Measurements from ENCODE around the gene SNRPD3.
"Not testable (repeated sequence)": the region's sequence is repeated elsewhere in the genome, so short reads cannot be mapped to it uniquely, and the experiment has no call there.

Gene SNRPD3

GRCh38 chr22:24595863-24596262 lies 40.1 kb downstream of the SNRPD3 start:
- Histone ChIP-seq H3K27me3 (ENCODE audit: insufficient read depth, poor library complexity, severe bottlenecking) (no peaks in the 10 kb centered on the region), H3K9me3 (ENCODE audit: severe bottlenecking) (no peaks in the 10 kb centered on the region), H3K4me1 (ENCODE audit: insufficient read depth, poor library complexity, severe bottlenecking) (peaks cover 4% of the 10 kb centered on the region), H3K4me3 (ENCODE audit: severe bottlenecking) (no peak overlapping the region), H3K27ac (ENCODE audit: poor library complexity, severe bottlenecking) (no peak overlapping the region), H3K36me3 (ENCODE audit: low read depth) (no peaks in the 10 kb centered on the region)
- ATAC-seq (ENCODE audit: low read depth) (no peak), DNase-seq (ENCODE audit: low spot score) (no peak)
- no peak for TF ChIP-seq CTCF (IDR thresholded peaks at IDR 0.05; ENCODE audit: poor library complexity, severe bottlenecking)

GRCh38 chr22:24597076-24597475 lies 41.3 kb downstream of the SNRPD3 start:
- H3K27ac ChIP-seq (ENCODE audit: poor library complexity, severe bottlenecking); H3K27me3 ChIP-seq (ENCODE audit: insufficient read depth, poor library complexity, severe bottlenecking); H3K9me3 ChIP-seq (ENCODE audit: severe bottlenecking); H3K36me3 ChIP-seq (ENCODE audit: low read depth); H3K4me1 ChIP-seq (ENCODE audit: insufficient read depth, poor library complexity, severe bottlenecking); DNase-seq (ENCODE audit: low spot score); ATAC-seq (ENCODE audit: low read depth); H3K4me3 ChIP-seq (ENCODE audit: severe bottlenecking): not testable (repeated sequence)

- Histone ChIP-seq H3K4me3 (ENCODE audit: severe bottlenecking) (no peak overlapping the region), H3K27me3 (ENCODE audit: insufficient read depth, poor library complexity, severe bottlenecking) (no peaks in the 10 kb centered on the region), H3K27ac (ENCODE audit: poor library complexity, severe bottlenecking) (no peak overlapping the region), H3K9me3 (ENCODE audit: severe bottlenecking) (no peaks in the 10 kb centered on the region), H3K4me1 (ENCODE audit: insufficient read depth, poor library complexity, severe bottlenecking) (no peaks in the 10 kb centered on the region), H3K36me3 (ENCODE audit: low read depth) (no peaks in the 10 kb centered on the region)
- ATAC-seq (ENCODE audit: low read depth) (peak; percentile 32; the same call in 2 of the 3 replicates), DNase-seq (ENCODE audit: low spot score) (no peak)
- no peak for TF ChIP-seq CTCF (IDR thresholded peaks at IDR 0.05; ENCODE audit: poor library complexity, severe bottlenecking)
These were observed 43.7 kb downstream of the SNRPD3 start for GRCh38 chr22:24599514-24599913.

- H3K27ac ChIP-seq (ENCODE audit: poor library complexity, severe bottlenecking); DNase-seq (ENCODE audit: low spot score); H3K4me3 ChIP-seq (ENCODE audit: severe bottlenecking); H3K36me3 ChIP-seq (ENCODE audit: low read depth); H3K9me3 ChIP-seq (ENCODE audit: severe bottlenecking); H3K27me3 ChIP-seq (ENCODE audit: insufficient read depth, poor library complexity, severe bottlenecking); H3K4me1 ChIP-seq (ENCODE audit: insufficient read depth, poor library complexity, severe bottlenecking): not testable (repeated sequence)
- ATAC-seq (ENCODE audit: low read depth), result peak; percentile 26; the same call in 1 of the 3 replicates
These were observed 44.3 kb downstream of the SNRPD3 start for GRCh38 chr22:24599958-24600715.

GRCh38 chr22:24601217-24602104 lies 45.7 kb downstream of the SNRPD3 start:
- Histone ChIP-seq H3K27ac (ENCODE audit: poor library complexity, severe bottlenecking) (no peak overlapping the region), H3K36me3 (ENCODE audit: low read depth) (no peaks in the 10 kb centered on the region), H3K27me3 (ENCODE audit: insufficient read depth, poor library complexity, severe bottlenecking) (no peaks in the 10 kb centered on the region), H3K4me3 (ENCODE audit: severe bottlenecking) (no peak overlapping the region), H3K4me1 (ENCODE audit: insufficient read depth, poor library complexity, severe bottlenecking) (no peaks in the 10 kb centered on the region), H3K9me3 (ENCODE audit: severe bottlenecking) (no peaks in the 10 kb centered on the region)
- TF ChIP-seq CTCF (IDR thresholded peaks at IDR 0.05; ENCODE audit: poor library complexity, severe bottlenecking), result no peak
- no peak for ATAC-seq (ENCODE audit: low read depth)
- DNase-seq (ENCODE audit: low spot score), result no peak

- H3K36me3 ChIP-seq (ENCODE audit: low read depth); ATAC-seq (ENCODE audit: low read depth); H3K9me3 ChIP-seq (ENCODE audit: severe bottlenecking); H3K4me3 ChIP-seq (ENCODE audit: severe bottlenecking); H3K27ac ChIP-seq (ENCODE audit: poor library complexity, severe bottlenecking); H3K4me1 ChIP-seq (ENCODE audit: insufficient read depth, poor library complexity, severe bottlenecking); DNase-seq (ENCODE audit: low spot score); H3K27me3 ChIP-seq (ENCODE audit: insufficient read depth, poor library complexity, severe bottlenecking): not testable (repeated sequence)
These were observed 46.4 kb downstream of the SNRPD3 start for GRCh38 chr22:24602105-24602749.

GRCh38 chr22:24602847-24603769 lies 47.3 kb downstream of the SNRPD3 start, which contains the start of gene GGT1:
Gene GGT1, plus strand, starts transcription at chr22:24603193. Its CDS starts 7,889 bp downstream, at chr22:24611082.
- not testable (repeated sequence) for H3K36me3 ChIP-seq (ENCODE audit: low read depth); H3K27ac ChIP-seq (ENCODE audit: poor library complexity, severe bottlenecking); H3K27me3 ChIP-seq (ENCODE audit: insufficient read depth, poor library complexity, severe bottlenecking); H3K9me3 ChIP-seq (ENCODE audit: severe bottlenecking); H3K4me3 ChIP-seq (ENCODE audit: severe bottlenecking); H3K4me1 ChIP-seq (ENCODE audit: insufficient read depth, poor library complexity, severe bottlenecking); DNase-seq (ENCODE audit: low spot score)
- peak; percentile 15; the same call in 2 of the 3 replicates for ATAC-seq (ENCODE audit: low read depth)
